GM12874 (cell line): Measurements from ENCODE around the gene FAM219A.
A peak's percentile ranks its signal among the peaks of the same experiment; 100 is the strongest.

Source experiments
- TF ChIP-seq, protein P1 (sequence below): IDR thresholded peaks from 2 replicates; pipeline ENCODE4 v1.5.1; 2011; ENCODE audit warnings: low read depth, mild to moderate bottlenecking, control low read depth, low read length, moderate library complexity; ENCODE audit not compliant: insufficient read depth

FAM219A gene

DNA sequence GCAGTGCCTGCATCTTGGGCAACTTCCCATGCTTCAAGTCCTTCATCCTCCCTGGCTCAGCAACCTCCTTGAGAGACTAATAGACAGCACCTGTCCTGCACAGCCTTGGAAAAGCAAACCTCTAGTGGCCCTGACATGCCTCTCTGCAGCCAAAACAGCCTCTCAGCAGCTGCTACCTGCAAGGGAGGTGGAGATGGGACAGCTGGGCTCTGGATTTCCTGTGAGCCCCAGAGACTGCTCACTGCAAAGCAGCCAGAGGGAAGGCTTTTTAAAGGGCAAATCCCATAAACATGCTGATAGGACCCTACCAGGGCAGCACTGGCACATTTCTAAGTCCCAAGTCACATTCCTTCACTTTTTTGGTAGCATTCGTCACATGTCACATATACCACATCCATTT lies 50.2 kb downstream of the FAM219A start:
- TF ChIP-seq, protein P1, sequence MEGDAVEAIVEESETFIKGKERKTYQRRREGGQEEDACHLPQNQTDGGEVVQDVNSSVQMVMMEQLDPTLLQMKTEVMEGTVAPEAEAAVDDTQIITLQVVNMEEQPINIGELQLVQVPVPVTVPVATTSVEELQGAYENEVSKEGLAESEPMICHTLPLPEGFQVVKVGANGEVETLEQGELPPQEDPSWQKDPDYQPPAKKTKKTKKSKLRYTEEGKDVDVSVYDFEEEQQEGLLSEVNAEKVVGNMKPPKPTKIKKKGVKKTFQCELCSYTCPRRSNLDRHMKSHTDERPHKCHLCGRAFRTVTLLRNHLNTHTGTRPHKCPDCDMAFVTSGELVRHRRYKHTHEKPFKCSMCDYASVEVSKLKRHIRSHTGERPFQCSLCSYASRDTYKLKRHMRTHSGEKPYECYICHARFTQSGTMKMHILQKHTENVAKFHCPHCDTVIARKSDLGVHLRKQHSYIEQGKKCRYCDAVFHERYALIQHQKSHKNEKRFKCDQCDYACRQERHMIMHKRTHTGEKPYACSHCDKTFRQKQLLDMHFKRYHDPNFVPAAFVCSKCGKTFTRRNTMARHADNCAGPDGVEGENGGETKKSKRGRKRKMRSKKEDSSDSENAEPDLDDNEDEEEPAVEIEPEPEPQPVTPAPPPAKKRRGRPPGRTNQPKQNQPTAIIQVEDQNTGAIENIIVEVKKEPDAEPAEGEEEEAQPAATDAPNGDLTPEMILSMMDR, result no peak

DNA sequence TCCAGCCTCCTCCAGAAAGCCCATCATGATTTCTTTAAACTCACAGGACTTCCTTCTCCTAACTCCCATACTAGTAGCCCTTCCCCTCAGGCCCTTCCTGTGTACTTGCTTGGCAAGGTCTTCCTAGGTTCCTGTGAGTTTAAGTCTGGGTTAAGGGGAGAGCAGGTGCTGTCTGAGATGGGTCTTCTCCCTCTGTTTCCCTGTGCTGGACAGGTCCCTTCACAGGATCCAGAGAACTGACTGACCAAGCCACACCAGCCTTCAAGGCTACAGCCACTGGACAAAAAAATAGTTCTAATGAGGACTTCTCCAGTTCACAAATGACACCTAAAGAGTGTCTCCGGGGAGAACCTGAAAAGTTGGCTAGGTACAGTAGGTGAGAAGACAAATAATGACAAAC lies 52.2 kb downstream of the FAM219A start:
- TF ChIP-seq, protein P1, result no peak

DNA sequence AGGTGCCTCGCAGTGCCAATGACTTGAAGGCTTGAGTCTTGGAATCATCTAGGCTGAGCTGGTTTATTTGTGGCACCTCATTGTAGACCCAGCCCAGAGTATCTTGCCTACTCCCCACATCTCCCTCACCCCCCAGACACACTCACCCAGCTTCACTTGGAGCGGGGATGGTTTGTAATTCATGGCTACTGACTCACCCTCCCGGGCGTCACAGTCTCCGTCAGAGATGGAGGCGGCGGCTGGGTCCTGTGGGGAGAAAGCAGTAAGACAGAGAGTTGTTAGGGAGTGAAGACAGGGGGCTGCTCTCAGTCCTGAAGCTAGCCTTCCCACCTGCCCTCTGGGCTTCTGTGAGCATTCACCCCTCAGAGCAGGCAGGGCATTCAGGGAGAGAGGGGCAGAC lies 52.7 kb downstream of the FAM219A start:
- TF ChIP-seq, protein P1, result no peak

DNA sequence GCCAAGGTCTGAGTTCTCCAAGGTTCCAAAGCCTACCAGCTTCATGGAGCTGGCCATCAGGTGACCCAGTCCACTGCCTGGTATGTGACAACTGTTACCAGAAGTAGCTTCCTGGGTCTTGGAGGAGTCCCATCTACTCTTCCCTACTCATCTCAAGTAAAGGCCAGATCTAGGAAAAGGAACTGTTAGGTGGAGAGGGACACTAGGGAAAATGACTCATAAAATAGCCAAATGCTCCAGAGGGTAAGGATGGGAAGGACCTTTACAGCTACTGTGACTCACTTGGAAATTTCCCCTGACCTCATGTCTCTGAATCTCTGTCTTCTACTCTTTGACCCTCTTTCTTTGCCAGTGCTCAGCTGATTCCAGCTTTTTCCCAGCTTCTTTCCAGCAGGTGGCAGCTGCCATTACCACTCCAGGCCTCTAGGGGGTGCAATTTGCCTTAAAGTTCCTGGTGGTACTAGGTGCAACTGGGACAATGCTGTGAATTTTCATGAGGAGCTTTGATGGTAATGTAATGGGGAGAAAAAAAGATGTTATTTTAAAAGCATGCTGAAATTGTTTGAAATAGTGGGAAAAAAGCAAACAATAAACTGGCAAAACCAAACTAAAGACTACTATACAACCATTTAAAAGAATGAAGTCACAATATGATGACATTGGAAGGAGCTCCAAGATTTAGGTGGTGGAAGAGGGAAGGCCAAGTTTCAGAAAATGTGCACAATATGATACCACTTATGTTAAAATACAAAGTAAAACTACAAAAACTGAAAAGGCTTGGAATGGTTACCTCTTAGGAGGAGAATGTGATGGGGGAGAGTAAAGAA lies 54.6 kb downstream of the FAM219A start:
- TF ChIP-seq, protein P1, result peak; percentile 88

DNA sequence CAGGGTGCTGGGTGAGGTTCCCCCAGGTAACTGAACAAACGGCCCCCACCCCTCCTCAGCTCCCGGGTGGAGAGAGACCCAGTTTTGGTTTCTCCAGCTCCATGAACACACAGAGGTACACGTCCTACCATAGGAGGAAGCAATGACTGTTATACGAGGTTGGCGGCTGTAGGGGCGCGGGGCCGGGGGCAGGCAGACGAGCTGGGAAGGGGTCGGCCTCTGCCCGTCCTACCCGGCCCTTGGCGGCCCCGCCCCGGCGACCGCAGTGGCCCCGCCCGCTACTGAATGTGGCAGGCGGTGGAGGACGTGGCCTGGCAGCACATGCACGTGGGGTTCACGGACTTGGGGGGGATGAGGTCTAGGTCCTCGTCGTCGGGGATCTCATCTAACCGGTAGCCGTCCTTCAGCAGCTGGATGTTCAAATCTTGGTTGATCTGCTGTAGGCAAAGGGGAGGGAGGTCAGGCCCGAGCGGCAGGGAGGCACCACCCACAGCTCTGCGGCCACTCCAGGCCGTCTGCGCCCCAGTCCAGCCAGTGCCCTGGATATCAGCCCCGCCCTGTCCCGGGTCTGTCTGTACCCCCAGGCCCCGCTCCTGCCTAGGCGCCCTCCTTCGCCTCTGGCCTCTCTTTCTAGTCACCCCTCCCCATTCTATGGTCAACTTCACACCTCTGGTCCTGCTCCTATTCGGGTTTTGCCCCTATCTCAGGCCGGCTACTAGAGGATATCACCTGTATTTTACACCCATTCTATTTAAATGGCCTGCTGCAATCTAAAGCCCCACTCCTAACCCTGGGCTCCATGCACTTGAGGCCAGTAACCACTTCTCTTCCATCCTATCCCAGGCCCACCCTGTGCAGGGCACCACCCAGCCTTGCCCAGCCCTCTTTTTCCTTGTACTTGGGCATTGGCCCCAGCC lies 57.4 kb downstream of the FAM219A start:
- TF ChIP-seq, protein P1, result no peak

DNA sequence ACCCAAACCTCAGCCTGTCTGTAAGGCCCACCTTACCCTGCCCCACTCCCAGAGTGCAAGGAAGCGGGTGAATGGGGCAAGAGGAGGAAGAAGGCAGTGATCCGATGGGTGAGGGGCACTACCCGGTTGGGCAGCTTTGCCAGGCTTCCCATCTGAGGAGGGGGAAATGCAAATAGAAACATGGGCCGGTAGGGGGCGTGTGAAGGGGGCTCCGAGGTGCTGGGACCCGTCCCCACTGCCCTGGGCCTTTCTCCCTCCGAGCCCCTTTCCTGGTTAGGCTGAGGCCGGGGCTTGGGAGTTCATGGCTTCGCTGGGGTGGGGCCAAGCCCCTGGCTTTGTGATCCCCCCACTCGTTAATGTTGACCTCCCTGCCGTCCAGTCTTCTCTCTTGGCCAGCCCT lies 58.1 kb downstream of the FAM219A start:
- TF ChIP-seq, protein P1, result no peak

DNA sequence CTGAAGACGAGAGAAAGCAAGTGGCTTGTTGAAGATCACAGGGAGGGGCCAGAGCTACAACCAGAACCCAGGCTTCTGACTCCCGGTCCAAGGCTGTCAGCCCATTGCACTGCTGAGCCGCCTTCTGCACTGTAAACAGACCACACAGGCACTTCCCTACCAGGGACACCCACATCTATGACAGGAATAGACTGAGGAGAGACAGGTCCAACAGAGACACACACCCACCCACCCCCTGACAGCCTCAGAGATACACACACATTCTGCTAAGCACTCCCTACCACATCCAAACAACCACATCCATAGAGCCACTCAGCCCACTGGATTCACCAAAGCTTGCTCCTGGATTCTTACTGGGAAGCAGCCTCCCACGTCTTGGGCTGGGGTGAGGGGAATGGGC lies 58.6 kb downstream of the FAM219A start:
- TF ChIP-seq, protein P1, result no peak
